Activated naive CD4-positive, alpha-beta T cell treated with anti-CD3 and anti-CD28 coated beads for 36 hours (primary cell): ENCODE measurements around the gene RTN4R. TPM values are rescaled to one million over a fixed set of nuclear protein-coding genes. Genes with fewer than 3 reads are reported as not detected.

Experiments used
- CTCF ChIA-PET: fragments of 350-600 bp; sonication (Branson Sonifier 250); formaldehyde crosslinking; loops from one replicate; lab custom pipeline; 2021; ENCODE audit warnings: antibody characterized with exemption; lab: Charles Lee
- DNase-seq: peaks from one replicate; pipeline ENCODE4 v3.0.0-alpha.2; 2020
- H3K27ac Mint-ChIP-seq: one replicate; pipeline ENCODE4 v1.8.0; 2021; ENCODE audit warnings: mild to moderate bottlenecking, mixed read lengths
- H3K27me3 Mint-ChIP-seq: one replicate; pipeline ENCODE4 v1.8.0; 2021; ENCODE audit warnings: low read depth, mixed read lengths
- H3K36me3 Mint-ChIP-seq: one replicate; pipeline ENCODE4 v1.8.0; 2021; ENCODE audit warnings: low read depth, mixed read lengths
- H3K4me1 Mint-ChIP-seq: one replicate; pipeline ENCODE4 v1.8.0; 2021; ENCODE audit warnings: low read depth, mixed read lengths
- H3K4me3 Mint-ChIP-seq: one replicate; pipeline ENCODE4 v1.8.0; 2021; ENCODE audit warnings: mild to moderate bottlenecking, moderate library complexity, mixed read lengths
- H3K9me3 Mint-ChIP-seq: one replicate; pipeline ENCODE4 v1.8.0; 2021; ENCODE audit warnings: mixed read lengths
- intact Hi-C: fragments of 100-400 bp; cut with micrococcal nuclease; formaldehyde crosslinking; loops from one replicate; pipeline ENCODE4 v1.15.1; 2023
- total RNA-seq, 2 experiments: library from RNA; stranded (reverse); gene quantifications; one replicate each; pipeline ENCODE4 v1.2.3, GENCODE V29; 2021

Gene RTN4R
- total RNA-seq, 2 experiments from 2014 or later, result 2.1 to 2.5 TPM

GRCh38 chr22:20253161-20253560, 15.0 kb downstream of the RTN4R start:
- Mint-ChIP-seq H3K27ac (no peak overlapping the region), H3K27me3 (no peaks in the 10 kb centered on the region), H3K9me3 (no peaks in the 10 kb centered on the region), H3K36me3 (no peaks in the 10 kb centered on the region), H3K4me1 (peaks cover 7% of the 10 kb centered on the region), H3K4me3 (no peak overlapping the region)
- intact Hi-C loops, result no loop called here
- DNase-seq, result no peak
- CTCF ChIA-PET, result no interaction called here

- intact Hi-C loops, result no loop called here
- CTCF ChIA-PET, result no interaction called here
- Mint-ChIP-seq H3K9me3 (no peaks in the 10 kb centered on the region), H3K4me1 (peaks cover 7% of the 10 kb centered on the region), H3K27ac (no peak overlapping the region), H3K27me3 (no peaks in the 10 kb centered on the region), H3K4me3 (no peak overlapping the region), H3K36me3 (no peaks in the 10 kb centered on the region)
- DNase-seq, result no peak
Measured at GRCh38 chr22:20251981-20252380, 16.1 kb downstream of the RTN4R start.

- Mint-ChIP-seq H3K27me3 (no peaks in the 10 kb centered on the region), H3K27ac (no peak overlapping the region), H3K4me1 (peaks cover 7% of the 10 kb centered on the region), H3K4me3 (no peak overlapping the region), H3K9me3 (no peaks in the 10 kb centered on the region), H3K36me3 (no peaks in the 10 kb centered on the region)
- CTCF ChIA-PET, result no interaction called here
- intact Hi-C loops, result no loop called here
- DNase-seq, result no peak
Measured at GRCh38 chr22:20251491-20251890, 16.6 kb downstream of the RTN4R start.

- no peak for DNase-seq
- H3K36me3 Mint-ChIP-seq, result no peaks in the 10 kb centered on the region
- H3K27ac Mint-ChIP-seq, result no peak overlapping the region
- peaks cover 16% of the 10 kb centered on the region for H3K4me1 Mint-ChIP-seq
- intact Hi-C loops, result no loop called here
- H3K9me3 Mint-ChIP-seq, result no peaks in the 10 kb centered on the region
- no peak overlapping the region for H3K4me3 Mint-ChIP-seq
- CTCF ChIA-PET, result interaction anchor here (0.7 kb wide), 1 partner anchor 90 kb away, joined by 4 read pairs; no protein-coding TSS in a partner anchor
- H3K27me3 Mint-ChIP-seq, result no peaks in the 10 kb centered on the region
Measured at GRCh38 chr22:20249797-20250354, 18.2 kb downstream of the RTN4R start.

GRCh38 chr22:20248461-20248978, 19.6 kb downstream of the RTN4R start:
- no peaks in the 10 kb centered on the region for H3K27me3 Mint-ChIP-seq
- H3K4me3 Mint-ChIP-seq, result no peak overlapping the region
- no peak for DNase-seq
- no peak overlapping the region for H3K27ac Mint-ChIP-seq
- H3K9me3 Mint-ChIP-seq, result no peaks in the 10 kb centered on the region
- intact Hi-C loops, result no loop called here
- no peaks in the 10 kb centered on the region for H3K36me3 Mint-ChIP-seq
- peaks cover 22% of the 10 kb centered on the region for H3K4me1 Mint-ChIP-seq
- CTCF ChIA-PET, result no interaction called here

- no peak overlapping the region for H3K4me3 Mint-ChIP-seq
- H3K27me3 Mint-ChIP-seq, result no peaks in the 10 kb centered on the region
- CTCF ChIA-PET, result no interaction called here
- DNase-seq, result no peak
- no peaks in the 10 kb centered on the region for H3K9me3 Mint-ChIP-seq
- no peak overlapping the region for H3K27ac Mint-ChIP-seq
- peaks cover 30% of the 10 kb centered on the region for H3K4me1 Mint-ChIP-seq
- no peaks in the 10 kb centered on the region for H3K36me3 Mint-ChIP-seq
- intact Hi-C loops, result no loop called here
Measured at GRCh38 chr22:20247608-20248171, 20.4 kb downstream of the RTN4R start.

- H3K27ac Mint-ChIP-seq, result no peak overlapping the region
- peaks cover 33% of the 10 kb centered on the region for H3K4me1 Mint-ChIP-seq
- H3K36me3 Mint-ChIP-seq, result no peaks in the 10 kb centered on the region
- CTCF ChIA-PET, result no interaction called here
- no peak for DNase-seq
- intact Hi-C loops, result no loop called here
- no peaks in the 10 kb centered on the region for H3K27me3 Mint-ChIP-seq
- H3K9me3 Mint-ChIP-seq, result no peaks in the 10 kb centered on the region
- no peak overlapping the region for H3K4me3 Mint-ChIP-seq
Measured at GRCh38 chr22:20247010-20247505, 21.1 kb downstream of the RTN4R start.

GRCh38 chr22:20246368-20247009, 21.6 kb downstream of the RTN4R start:
- intact Hi-C loops, result no loop called here
- no peaks in the 10 kb centered on the region for H3K36me3 Mint-ChIP-seq
- H3K27ac Mint-ChIP-seq, result no peak overlapping the region
- H3K4me3 Mint-ChIP-seq, result no peak overlapping the region
- H3K9me3 Mint-ChIP-seq, result no peaks in the 10 kb centered on the region
- CTCF ChIA-PET, result no interaction called here
- DNase-seq, result no peak
- no peaks in the 10 kb centered on the region for H3K27me3 Mint-ChIP-seq
- peaks cover 33% of the 10 kb centered on the region for H3K4me1 Mint-ChIP-seq

GRCh38 chr22:20245577-20246367, 22.3 kb downstream of the RTN4R start:
- H3K4me1 Mint-ChIP-seq, result peaks cover 33% of the 10 kb centered on the region
- H3K36me3 Mint-ChIP-seq, result no peaks in the 10 kb centered on the region
- CTCF ChIA-PET, result interaction anchor here (1.1 kb wide), 1 partner anchor 92 kb away, joined by 3 read pairs; no protein-coding TSS in a partner anchor
- H3K27ac Mint-ChIP-seq, result peak overlapping the region; percentile 57
- H3K27me3 Mint-ChIP-seq, result no peaks in the 10 kb centered on the region
- no peak for DNase-seq
- no peak overlapping the region for H3K4me3 Mint-ChIP-seq
- H3K9me3 Mint-ChIP-seq, result no peaks in the 10 kb centered on the region
- intact Hi-C loops, result no loop called here

GRCh38 chr22:20244691-20245576, 23.2 kb downstream of the RTN4R start:
- Mint-ChIP-seq H3K4me1 (peaks cover 35% of the 10 kb centered on the region), H3K9me3 (no peaks in the 10 kb centered on the region), H3K36me3 (no peaks in the 10 kb centered on the region), H3K27me3 (no peaks in the 10 kb centered on the region), H3K4me3 (no peak overlapping the region), H3K27ac (peak overlapping the region; percentile 64)
- intact Hi-C loops, result no loop called here
- CTCF ChIA-PET, result interaction anchor here (1.1 kb wide), 1 partner anchor 91 kb away, joined by 3 read pairs; no protein-coding TSS in a partner anchor
- DNase-seq, result peak; percentile 47

GRCh38 chr22:20244250-20244648, 23.9 kb downstream of the RTN4R start:
- no peaks in the 10 kb centered on the region for H3K9me3 Mint-ChIP-seq
- intact Hi-C loops, result no loop called here
- H3K4me1 Mint-ChIP-seq, result peaks cover 35% of the 10 kb centered on the region
- H3K36me3 Mint-ChIP-seq, result no peaks in the 10 kb centered on the region
- no peak overlapping the region for H3K4me3 Mint-ChIP-seq
- peak overlapping the region; percentile 64 for H3K27ac Mint-ChIP-seq
- H3K27me3 Mint-ChIP-seq, result no peaks in the 10 kb centered on the region
- CTCF ChIA-PET, result no interaction called here
- DNase-seq, result no peak
